IPS-15b (cell line): ENCODE measurements around the gene ATPAF1.

Experiments used
- H3K27me3 ChIP-seq: one replicate; pipeline ENCODE4 v1.6.1; 2013; ENCODE audit warnings: low read length; ENCODE audit not compliant: control insufficient read depth, insufficient read depth
- H3K36me3 ChIP-seq: one replicate; pipeline ENCODE4 v1.6.1; 2013; ENCODE audit warnings: low read length; ENCODE audit not compliant: control insufficient read depth, insufficient read depth
- H3K4me1 ChIP-seq: one replicate; pipeline ENCODE4 v1.6.1; 2013; ENCODE audit warnings: mild to moderate bottlenecking, low read length; ENCODE audit not compliant: control insufficient read depth, insufficient read depth
- H3K4me3 ChIP-seq: one replicate; pipeline ENCODE4 v1.5.1; 2013; ENCODE audit warnings: low read depth, low read length
- H3K9ac ChIP-seq: one replicate; pipeline ENCODE4 v1.6.1; 2013; ENCODE audit warnings: low read depth, mild to moderate bottlenecking, low read length
- H3K9me3 ChIP-seq: one replicate; pipeline ENCODE4 v1.6.1; 2013; ENCODE audit warnings: mild to moderate bottlenecking, low read length; ENCODE audit not compliant: control insufficient read depth, insufficient read depth

Gene ATPAF1

DNA sequence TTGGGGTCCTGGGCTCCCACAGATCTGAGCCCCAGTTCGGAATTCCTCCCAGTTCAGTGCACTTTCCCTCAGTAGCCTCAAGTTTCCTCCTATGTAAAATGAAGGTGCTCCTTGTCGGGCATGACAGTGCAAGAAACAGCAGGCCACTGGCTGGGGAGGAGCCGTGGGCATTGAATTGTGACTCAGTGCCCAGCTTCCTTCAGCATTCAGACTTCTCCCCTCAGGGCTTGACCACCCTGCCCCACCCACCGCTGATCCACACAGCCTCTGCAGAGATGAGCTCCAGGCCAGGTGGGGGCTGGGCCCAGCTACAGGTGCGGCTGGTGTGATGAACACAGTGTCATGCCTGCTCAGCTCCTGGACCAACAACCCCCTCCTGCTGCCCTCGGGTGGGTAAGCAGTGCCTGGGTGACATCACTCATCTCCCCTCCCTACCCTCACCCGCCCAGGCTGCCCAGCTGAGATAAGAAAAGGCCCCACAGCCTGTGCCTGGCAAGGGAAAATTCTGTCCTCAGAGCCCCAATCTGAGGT is 56.4 kb downstream of the ATPAF1 start:
- Histone ChIP-seq H3K36me3 (no peaks in the 10 kb centered on the region), H3K4me3 (no peak overlapping the region), H3K4me1 (peaks cover 25% of the 10 kb centered on the region), H3K9ac (no peak overlapping the region), H3K27me3 (no peaks in the 10 kb centered on the region), H3K9me3 (no peaks in the 10 kb centered on the region)

DNA sequence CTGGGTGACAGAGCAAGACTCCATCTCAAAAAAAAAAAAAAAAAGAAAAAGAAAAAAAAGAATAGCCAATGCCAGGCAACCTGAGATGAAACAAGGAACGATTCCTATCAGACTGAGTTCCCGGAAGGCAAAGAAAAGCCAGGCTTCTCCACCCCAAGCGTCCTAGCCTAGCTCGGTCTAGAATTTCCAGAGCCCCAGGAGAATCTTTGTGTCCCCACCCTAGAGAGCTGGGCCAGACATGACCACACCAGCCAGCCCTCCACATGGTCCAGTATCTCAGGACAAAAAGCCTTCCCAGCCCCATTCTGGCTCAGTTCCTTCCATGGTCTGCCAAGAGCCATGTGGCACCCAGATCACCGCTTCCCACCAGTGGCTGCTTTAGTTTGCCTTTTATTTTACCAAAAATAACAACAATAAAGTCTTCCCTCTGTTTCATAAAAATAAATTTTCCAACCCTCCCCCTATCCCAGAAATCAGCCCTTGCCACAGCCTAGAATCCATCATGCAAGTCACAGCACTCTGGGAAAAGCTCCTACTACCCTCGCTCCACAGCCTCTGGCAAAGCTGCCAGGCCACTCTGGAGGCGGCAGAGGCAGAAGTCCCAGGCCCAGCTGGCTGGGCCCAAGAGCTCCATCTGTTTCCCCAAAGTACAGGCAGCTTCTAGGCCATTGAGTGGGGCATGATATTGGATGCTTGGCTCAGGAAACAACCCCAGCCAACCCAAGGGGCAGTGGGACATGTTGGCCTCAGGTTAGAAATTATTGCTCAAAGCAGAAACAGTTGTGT is 60.6 kb downstream of the ATPAF1 start:
- H3K9ac ChIP-seq: no peak overlapping the region
- no peaks in the 10 kb centered on the region for H3K9me3 ChIP-seq
- no peak overlapping the region for H3K4me3 ChIP-seq
- H3K27me3 ChIP-seq: peaks cover 2% of the 10 kb centered on the region
- H3K36me3 ChIP-seq: no peaks in the 10 kb centered on the region
- H3K4me1 ChIP-seq: peaks cover 11% of the 10 kb centered on the region

DNA sequence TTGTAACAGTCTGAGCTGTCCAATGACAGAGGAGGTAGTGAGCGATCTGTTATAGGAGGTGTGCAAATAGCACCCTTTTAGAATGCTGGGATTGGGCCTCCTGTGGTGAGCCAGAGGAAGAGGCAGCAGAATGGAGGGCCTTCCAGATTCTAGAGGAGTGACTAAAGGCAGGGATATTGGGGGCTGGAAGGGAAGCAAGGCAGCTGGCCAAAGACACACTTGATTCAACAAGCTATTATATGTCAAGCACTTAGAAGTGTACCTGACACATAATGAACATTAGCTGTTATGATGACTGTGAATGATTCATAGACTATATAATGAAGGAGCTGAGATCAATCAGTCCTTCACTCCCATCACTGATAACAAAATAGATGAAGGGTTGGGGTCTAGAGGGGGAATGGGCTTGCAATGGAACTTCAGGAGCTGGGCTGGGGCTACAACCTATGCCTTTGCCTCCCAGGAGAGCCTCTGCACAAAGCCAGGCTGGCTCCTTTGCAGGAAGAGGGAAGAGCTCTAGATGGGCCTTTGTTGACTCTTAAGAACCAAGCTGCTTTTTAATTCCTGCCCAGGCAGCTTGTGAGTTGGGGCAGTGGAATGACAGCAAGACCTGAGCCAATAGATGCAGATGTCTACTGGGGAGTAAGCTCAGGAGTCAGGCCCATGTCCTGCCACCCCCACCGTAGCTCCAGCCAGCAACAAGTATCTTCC is 61.8 kb downstream of the ATPAF1 start:
- Histone ChIP-seq H3K4me3 (no peak overlapping the region), H3K9me3 (no peaks in the 10 kb centered on the region), H3K27me3 (peaks cover 2% of the 10 kb centered on the region), H3K4me1 (peaks cover 6% of the 10 kb centered on the region), H3K9ac (no peak overlapping the region), H3K36me3 (no peaks in the 10 kb centered on the region)

DNA sequence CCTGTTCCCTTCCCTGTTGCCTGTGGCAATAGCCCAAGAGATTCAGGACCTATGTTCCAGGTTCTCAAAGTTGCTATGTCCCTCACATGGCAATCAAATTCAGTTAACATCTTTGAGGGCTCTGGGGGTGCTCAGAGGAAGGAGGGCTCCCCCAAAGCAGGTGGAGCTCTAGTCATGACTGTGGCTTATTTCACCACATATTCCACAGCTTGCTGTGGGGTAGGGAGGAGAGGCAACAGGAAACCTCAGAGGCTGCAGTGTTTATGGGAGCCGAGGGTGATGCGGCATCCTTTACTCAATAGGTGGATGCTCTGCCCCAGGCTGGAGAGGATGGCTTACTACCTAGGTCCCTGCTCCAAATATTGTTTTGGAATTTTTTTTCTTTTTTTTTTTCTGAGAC is 62.9 kb downstream of the ATPAF1 start:
- Histone ChIP-seq H3K4me3 (peak overlapping the region; percentile 50), H3K9me3 (no peaks in the 10 kb centered on the region), H3K27me3 (peaks cover 2% of the 10 kb centered on the region), H3K9ac (no peak overlapping the region), H3K4me1 (peaks cover 6% of the 10 kb centered on the region), H3K36me3 (no peaks in the 10 kb centered on the region)

DNA sequence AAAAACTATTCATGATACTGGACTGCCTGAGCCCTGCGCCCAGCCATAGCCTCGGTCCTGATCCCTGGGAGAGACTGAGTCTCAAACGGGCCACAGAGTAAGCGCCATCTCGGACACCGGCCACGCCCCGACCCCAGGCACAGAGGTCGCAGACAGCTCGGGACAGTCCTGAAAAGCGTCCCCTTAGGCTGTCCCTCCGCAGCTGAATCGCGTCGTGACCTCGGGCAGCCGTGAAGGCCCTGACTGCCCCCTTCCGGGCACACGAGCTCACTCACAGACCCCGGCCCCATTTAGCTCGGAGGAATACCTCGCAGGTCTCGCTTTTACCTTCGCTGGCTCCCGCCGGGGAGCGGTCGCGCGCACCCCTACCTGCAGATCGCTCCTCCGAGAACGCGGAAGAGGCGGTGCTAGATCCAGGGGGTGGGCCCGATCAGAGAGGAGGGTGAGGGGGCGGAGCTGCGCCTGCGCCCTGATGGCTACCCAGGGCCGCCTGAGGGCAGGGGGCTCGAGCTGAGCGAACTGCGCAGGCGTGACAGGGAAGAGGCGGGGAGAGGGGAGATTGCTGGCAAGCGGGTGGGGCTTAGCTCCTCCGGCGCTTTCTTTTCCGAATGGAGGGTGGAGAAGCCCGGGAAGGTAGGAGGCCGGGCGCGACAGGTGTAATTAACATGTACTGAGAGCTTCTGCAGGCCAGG is 64.2 kb downstream of the ATPAF1 start, which contains the start of gene MKNK1:
TSS of gene MKNK1 (minus strand) at position 411 of the 692 bp plus-strand sequence. CDS start 20,941 bp downstream, outside the sequence.
- Histone ChIP-seq H3K9me3 (no peaks in the 10 kb centered on the region), H3K9ac (peak within 1 kb of the TSS; percentile 70), H3K4me1 (peaks cover 6% of the 10 kb centered on the region), H3K36me3 (no peaks in the 10 kb centered on the region), H3K27me3 (peaks cover 2% of the 10 kb centered on the region), H3K4me3 (peak within 1 kb of the TSS; percentile 90)

DNA sequence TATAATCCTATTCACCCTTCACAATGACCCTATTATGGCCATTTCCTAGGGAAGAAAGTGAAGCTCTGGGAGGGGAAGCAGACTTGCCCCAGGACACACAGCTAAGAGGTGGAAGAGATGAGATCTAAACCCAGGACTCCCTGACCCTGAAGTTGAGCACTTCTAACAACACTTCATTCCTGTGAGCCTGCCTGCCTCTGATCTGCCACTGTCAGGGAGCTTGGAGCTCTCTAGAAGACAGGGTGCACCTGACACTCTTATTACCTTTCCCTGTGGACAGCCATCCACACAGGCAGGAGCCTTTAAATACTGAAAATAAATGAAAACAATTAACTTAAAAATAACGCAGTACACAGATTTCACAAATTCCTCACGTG is 64.7 kb downstream of the ATPAF1 start:
- Histone ChIP-seq H3K27me3 (peaks cover 2% of the 10 kb centered on the region), H3K4me1 (peaks cover 6% of the 10 kb centered on the region), H3K9me3 (no peaks in the 10 kb centered on the region), H3K36me3 (no peaks in the 10 kb centered on the region), H3K9ac (peak overlapping the region; percentile 70), H3K4me3 (peak overlapping the region; percentile 90)

DNA sequence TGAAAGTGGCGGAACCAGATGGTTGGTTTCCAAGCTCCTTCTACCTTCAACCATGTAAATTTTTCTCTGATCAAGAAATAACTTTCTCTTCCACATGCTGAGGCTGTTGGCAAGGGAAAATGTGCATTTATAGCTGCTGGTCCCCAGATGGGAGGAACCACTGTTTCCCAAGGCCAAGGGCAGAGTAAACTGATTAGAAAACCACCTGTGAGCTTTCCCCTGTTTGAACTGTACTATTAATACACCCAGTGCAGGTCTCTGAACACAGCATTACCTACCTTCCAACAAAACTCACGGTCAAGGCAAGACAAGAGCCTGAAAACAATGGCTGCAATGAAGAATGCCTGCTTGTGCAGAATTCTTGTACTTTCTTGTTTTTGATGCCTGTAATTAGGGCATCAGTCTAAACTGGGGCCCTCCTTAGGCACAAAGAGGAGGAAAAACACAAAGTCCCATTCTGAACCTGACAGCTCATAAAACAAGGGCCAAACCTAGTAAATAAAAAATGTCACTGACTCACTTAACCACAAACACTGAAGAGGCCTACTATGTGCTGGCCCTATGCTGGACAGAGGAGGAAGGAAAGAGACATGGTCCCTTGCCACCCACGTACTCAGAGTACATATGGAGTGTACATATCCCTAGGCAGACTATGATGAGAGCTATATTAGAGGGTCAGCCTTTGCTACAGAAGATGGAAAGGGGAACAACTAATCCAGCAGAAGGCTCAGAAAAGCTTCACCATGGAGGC is 66.7 kb downstream of the ATPAF1 start:
- Histone ChIP-seq H3K27me3 (peaks cover 2% of the 10 kb centered on the region), H3K36me3 (no peaks in the 10 kb centered on the region), H3K4me1 (peaks cover 6% of the 10 kb centered on the region), H3K4me3 (no peak overlapping the region), H3K9me3 (no peaks in the 10 kb centered on the region), H3K9ac (no peak overlapping the region)

DNA sequence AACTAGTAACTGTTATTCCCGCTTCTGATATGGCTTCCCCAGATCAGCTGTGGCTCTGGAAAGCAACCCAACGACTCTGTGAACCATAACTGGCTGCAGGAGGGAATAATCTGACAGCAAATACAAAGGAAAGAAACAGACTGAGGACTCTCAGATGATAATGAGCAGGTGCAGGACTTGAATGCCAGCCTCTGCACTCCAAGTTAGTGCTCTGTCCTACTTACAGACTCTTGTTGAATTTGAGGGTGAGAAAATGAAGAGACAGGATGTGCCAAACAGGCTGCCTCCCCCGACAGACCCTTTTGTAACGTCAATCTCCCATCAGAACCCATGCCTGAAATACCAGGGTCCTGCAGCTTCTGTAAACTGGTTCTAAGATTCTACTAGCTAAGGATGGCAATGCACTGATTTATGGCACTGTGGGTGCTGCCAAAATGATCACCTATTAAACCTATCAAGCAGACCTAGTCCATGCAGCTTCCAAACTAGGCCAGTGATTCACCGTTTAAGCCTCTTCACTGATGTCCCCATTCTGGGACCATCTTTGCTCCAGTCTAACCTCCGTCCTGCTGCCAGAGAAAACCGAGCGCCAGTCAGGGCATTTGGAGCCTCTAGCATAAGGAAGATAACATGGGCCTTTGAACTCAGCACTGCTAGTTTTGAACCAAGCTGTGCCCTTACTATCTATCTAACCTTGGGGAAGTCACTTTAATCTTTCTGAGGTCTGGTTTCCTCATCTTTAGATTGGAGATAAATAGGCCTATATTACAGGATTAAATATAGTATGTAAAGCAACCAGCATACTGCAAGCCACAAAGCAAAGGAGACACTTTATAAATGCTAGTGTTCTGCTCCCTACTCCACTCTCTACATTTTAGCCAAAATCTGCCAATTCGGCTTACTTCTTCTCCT is 68.8 kb downstream of the ATPAF1 start:
- Histone ChIP-seq H3K9me3 (no peaks in the 10 kb centered on the region), H3K36me3 (no peaks in the 10 kb centered on the region), H3K9ac (no peak overlapping the region), H3K4me1 (peaks cover 3% of the 10 kb centered on the region), H3K4me3 (no peak overlapping the region), H3K27me3 (peaks cover 2% of the 10 kb centered on the region)

DNA sequence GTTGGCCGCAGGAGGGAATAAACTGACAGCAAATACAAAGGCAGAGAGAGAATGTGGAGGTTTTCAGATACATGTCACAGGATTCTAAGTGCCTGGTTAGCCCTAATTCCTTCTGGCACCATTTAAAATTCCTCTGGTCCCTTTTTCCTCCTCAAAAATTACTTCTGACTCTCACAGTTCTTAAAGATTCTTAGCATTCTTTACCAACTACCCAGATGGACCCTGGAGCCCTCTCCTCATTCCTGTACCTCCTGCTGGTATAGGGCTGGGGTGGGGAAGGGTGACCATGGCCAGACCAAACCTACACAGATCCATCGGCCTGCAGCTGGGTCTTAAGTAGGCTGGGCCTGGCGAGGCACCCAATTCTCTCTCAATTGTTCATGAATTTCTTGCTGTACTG is 71.3 kb downstream of the ATPAF1 start:
- H3K9me3 ChIP-seq: no peaks in the 10 kb centered on the region
- H3K36me3 ChIP-seq: no peaks in the 10 kb centered on the region
- no peak overlapping the region for H3K9ac ChIP-seq
- H3K4me1 ChIP-seq: no peaks in the 10 kb centered on the region
- H3K27me3 ChIP-seq: no peaks in the 10 kb centered on the region
- H3K4me3 ChIP-seq: no peak overlapping the region

DNA sequence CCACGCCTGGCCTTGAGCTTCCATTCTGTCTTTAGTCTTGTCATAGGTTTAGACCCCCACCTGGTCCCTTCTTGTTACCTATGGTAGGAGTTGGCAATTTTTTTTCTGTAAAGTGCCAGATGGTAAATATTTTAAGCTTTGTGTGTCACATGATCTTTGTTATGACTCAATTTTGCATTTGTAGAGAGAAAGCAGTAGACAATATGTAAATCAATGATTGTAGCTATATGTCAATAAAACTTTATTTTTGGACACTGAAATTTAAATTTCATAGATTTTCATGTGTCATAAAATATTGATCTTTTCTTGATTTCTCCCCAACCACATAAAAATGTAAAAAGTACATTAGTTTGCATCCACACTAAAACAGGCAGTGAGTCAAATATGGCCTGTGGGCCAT is 72.1 kb downstream of the ATPAF1 start:
- Histone ChIP-seq H3K36me3 (no peaks in the 10 kb centered on the region), H3K27me3 (no peaks in the 10 kb centered on the region), H3K4me1 (no peaks in the 10 kb centered on the region), H3K9ac (no peak overlapping the region), H3K4me3 (no peak overlapping the region), H3K9me3 (no peaks in the 10 kb centered on the region)
